BJ (cell line): ENCODE measurements around the gene PARP1. TPM values are rescaled to one million over a fixed set of nuclear protein-coding genes. Genes with fewer than 3 reads are reported as not detected.

Source experiments
- CTCF ChIA-PET: fragments of 350-600 bp; formaldehyde crosslinking; extraction: SDS; loops from one replicate; lab custom pipeline; 2021; ENCODE audit warnings: antibody characterized with exemption, inconsistent platforms; lab: Yijun Ruan, JAX
- POLR2A ChIA-PET: fragments of 300-600 bp; sonication (Branson Sonifier 250); formaldehyde crosslinking; extraction: SDS; loops from one replicate; lab custom pipeline; 2021; ENCODE audit warnings: antibody characterized with exemption; lab: Charles Lee
- DNase-seq: peaks from one replicate; pipeline ENCODE4 v3.0.0-alpha.2; 2011; ENCODE audit warnings: low read depth
- H3K27me3 ChIP-seq: 2 replicates; pipeline ENCODE4 v1.6.0; 2011; ENCODE audit warnings: low read length; ENCODE audit not compliant: control insufficient read depth, insufficient read depth
- H3K36me3 ChIP-seq: 2 replicates; pipeline ENCODE4 v1.5.1; 2011; ENCODE audit warnings: low read length; ENCODE audit not compliant: control insufficient read depth, insufficient read depth
- H3K4me3 ChIP-seq: 2 replicates; pipeline ENCODE4 v1.5.1; 2011; ENCODE audit warnings: low read depth, mild to moderate bottlenecking, control low read depth, low read length
- polyA plus RNA-seq: library from polyadenylated mRNA; depleted of rRNA; stranded (reverse); fragments of >200 nt; gene quantifications from 2 replicates; pipeline ENCODE4 v1.2.3, GENCODE V29; 2011
- TF ChIP-seq, protein P1 (sequence below): IDR thresholded peaks from 2 replicates; pipeline ENCODE4 v1.5.1; 2011; ENCODE audit warnings: low read depth, mild to moderate bottlenecking, control low read depth, inconsistent platforms, low read length, moderate library complexity; ENCODE audit not compliant: insufficient read depth

The PARP1 gene
- polyA plus RNA-seq, 1 experiment: 58.7 TPM

DNA sequence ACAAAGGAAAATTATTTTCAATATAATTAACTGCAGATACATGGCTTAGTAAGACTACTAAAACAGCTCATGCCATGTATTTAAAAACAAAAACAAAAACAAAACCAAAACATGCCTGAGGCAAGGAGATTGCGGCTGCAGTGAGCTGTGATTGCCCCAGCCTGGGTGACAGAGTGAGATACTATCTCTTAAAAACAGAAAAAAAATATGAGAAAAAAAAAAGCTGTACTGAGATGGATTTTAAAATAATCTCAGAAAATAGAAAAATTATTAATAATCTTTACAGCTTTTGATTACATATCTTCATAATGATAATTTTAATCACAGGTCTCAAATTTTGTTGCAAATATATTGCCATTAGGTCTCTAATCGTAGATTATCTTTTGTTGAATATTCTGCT is 74.9 kb downstream of the PARP1 start:
- Histone ChIP-seq H3K4me3 (no peak overlapping the region), H3K27me3 (no peaks in the 10 kb centered on the region), H3K36me3 (no peaks in the 10 kb centered on the region)
- ChIA-PET POLR2A (no interaction called here), CTCF (interaction anchor here (0.8 to 3.2 kb wide), 8 partner anchors 11 to 208 kb away, joined by 3 to 19 read pairs (median 4); partner anchors contain the start of gene LIN9)
- TF ChIP-seq, protein P1, sequence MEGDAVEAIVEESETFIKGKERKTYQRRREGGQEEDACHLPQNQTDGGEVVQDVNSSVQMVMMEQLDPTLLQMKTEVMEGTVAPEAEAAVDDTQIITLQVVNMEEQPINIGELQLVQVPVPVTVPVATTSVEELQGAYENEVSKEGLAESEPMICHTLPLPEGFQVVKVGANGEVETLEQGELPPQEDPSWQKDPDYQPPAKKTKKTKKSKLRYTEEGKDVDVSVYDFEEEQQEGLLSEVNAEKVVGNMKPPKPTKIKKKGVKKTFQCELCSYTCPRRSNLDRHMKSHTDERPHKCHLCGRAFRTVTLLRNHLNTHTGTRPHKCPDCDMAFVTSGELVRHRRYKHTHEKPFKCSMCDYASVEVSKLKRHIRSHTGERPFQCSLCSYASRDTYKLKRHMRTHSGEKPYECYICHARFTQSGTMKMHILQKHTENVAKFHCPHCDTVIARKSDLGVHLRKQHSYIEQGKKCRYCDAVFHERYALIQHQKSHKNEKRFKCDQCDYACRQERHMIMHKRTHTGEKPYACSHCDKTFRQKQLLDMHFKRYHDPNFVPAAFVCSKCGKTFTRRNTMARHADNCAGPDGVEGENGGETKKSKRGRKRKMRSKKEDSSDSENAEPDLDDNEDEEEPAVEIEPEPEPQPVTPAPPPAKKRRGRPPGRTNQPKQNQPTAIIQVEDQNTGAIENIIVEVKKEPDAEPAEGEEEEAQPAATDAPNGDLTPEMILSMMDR: no peak
- DNase-seq: no peak

- H3K4me3 ChIP-seq: no peak overlapping the region
- ChIA-PET CTCF (interaction anchor here (0.6 to 1.2 kb wide), 2 partner anchors 9 to 559 kb away, joined by 3 read pairs; no protein-coding TSS in a partner anchor), POLR2A (no interaction called here)
- H3K27me3 ChIP-seq: no peaks in the 10 kb centered on the region
- DNase-seq: no peak
- TF ChIP-seq, protein P1: no peak
- no peaks in the 10 kb centered on the region for H3K36me3 ChIP-seq
Measured at GRCh38 chr1:226329237-226329636, 78.7 kb downstream of the PARP1 start.

- TF ChIP-seq, protein P1: no peak
- no peak for DNase-seq
- Histone ChIP-seq H3K36me3 (no peaks in the 10 kb centered on the region), H3K4me3 (no peak overlapping the region), H3K27me3 (no peaks in the 10 kb centered on the region)
- CTCF ChIA-PET: interaction anchor here (0.6 to 1.8 kb wide), 2 partner anchors 9 to 19 kb away, joined by 3 read pairs; partner anchors contain the start of gene LIN9
- POLR2A ChIA-PET: no interaction called here
Measured at GRCh38 chr1:226327761-226328162, 80.1 kb downstream of the PARP1 start.

- H3K4me3 ChIP-seq: no peak overlapping the region
- DNase-seq: no peak
- no peaks in the 10 kb centered on the region for H3K27me3 ChIP-seq
- ChIA-PET POLR2A (interaction anchor here (0.5 kb wide), 1 partner anchor 18 kb away, joined by 3 read pairs; no protein-coding TSS in a partner anchor), CTCF (no interaction called here)
- H3K36me3 ChIP-seq: no peaks in the 10 kb centered on the region
- TF ChIP-seq, protein P1: no peak
Measured at GRCh38 chr1:226325178-226325577, 82.7 kb downstream of the PARP1 start.

GRCh38 chr1:226324479-226324878 is 83.4 kb downstream of the PARP1 start:
- ChIA-PET POLR2A (no interaction called here), CTCF (no interaction called here)
- TF ChIP-seq, protein P1: no peak
- DNase-seq: no peak
- no peak overlapping the region for H3K4me3 ChIP-seq
- H3K27me3 ChIP-seq: no peaks in the 10 kb centered on the region
- no peaks in the 10 kb centered on the region for H3K36me3 ChIP-seq
